ENCODE data around the gene ACVR2A. TPM values are rescaled to one million over a fixed set of nuclear protein-coding genes. Genes with fewer than 3 reads are reported as not detected.
A peak's percentile ranks its signal among the peaks of the same experiment; 100 is the strongest.

ACVR2A gene
- 9.3 and 10.0 TPM in 2 replicates for total RNA-seq

DNA sequence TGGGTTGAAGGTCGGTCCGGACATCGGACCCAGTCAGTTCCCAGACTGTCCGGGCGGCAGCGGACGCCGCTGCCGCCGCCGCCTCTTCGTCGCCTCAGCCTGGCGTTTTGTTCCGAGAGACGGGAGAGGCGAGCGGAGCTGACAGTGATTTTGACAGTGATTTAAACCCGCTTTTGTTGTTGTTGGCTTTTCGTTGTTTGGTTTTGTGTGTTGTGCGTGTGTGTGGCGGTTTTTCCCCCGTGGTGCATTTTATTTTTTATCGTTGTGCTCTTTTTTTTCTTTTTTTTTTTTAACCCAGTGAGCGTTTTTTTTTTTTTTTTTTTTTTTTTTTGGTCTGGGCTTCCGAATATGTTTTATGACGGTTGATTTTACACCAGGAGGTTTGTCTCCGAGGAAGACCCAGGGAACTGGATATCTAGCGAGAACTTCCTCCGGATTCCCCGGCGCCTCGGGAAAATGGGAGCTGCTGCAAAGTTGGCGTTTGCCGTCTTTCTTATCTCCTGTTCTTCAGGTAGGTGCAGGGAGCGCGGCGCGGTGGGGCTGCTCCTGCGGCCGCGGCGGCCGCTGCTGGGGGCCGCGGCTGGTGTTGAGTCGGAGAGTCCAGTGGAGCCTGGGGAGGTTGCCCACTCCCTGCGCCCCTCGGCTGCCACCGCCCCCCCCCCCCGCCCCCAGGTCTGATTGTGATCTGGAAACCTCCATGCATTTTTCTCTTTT lies at the start of gene ACVR2A:
Gene ACVR2A (plus strand): TSS at position 333 of the 714 bp plus-strand sequence. CDS start 124 bp downstream, at position 457.
- no peaks in the 10 kb centered on the region for H3K27me3 ChIP-seq (ENCODE audit: control insufficient read depth, insufficient read depth, low read length)
- TF ChIP-seq, protein P1, sequence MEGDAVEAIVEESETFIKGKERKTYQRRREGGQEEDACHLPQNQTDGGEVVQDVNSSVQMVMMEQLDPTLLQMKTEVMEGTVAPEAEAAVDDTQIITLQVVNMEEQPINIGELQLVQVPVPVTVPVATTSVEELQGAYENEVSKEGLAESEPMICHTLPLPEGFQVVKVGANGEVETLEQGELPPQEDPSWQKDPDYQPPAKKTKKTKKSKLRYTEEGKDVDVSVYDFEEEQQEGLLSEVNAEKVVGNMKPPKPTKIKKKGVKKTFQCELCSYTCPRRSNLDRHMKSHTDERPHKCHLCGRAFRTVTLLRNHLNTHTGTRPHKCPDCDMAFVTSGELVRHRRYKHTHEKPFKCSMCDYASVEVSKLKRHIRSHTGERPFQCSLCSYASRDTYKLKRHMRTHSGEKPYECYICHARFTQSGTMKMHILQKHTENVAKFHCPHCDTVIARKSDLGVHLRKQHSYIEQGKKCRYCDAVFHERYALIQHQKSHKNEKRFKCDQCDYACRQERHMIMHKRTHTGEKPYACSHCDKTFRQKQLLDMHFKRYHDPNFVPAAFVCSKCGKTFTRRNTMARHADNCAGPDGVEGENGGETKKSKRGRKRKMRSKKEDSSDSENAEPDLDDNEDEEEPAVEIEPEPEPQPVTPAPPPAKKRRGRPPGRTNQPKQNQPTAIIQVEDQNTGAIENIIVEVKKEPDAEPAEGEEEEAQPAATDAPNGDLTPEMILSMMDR (IDR thresholded peaks at IDR 0.05; ENCODE audit: insufficient read depth, low read length, severe bottlenecking): no peak
- peak within 1 kb of the TSS; percentile 76 for H3K4me3 ChIP-seq (ENCODE audit: low read depth, low read length)
- FAIRE-seq (no peak), DNase-seq (ENCODE audit: low read depth) (peak; percentile 28)
- H3K36me3 ChIP-seq (ENCODE audit: control insufficient read depth, insufficient read depth, low read length): no peaks in the 10 kb centered on the region

DNA sequence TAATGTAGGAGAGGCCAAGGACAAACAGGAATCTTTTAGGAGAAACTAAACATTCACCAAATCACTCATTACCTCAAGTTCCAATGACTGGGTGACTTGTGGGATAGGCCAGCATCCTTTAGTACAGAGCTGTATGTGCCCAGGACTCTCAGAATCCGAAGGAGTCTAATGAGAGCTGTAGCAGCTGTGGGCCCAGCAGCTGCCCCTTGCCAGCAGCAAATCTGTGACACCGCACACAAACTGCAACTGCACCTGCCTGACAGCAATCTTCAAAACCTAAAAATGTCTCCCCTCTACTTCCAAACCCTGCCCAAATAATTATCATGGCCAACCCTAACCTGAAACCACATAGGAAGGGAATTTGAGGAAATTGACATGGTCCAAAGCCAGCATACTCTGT lies 44.5 kb upstream of the ACVR2A start:
- FAIRE-seq: no peak
- TF ChIP-seq, protein P1 (IDR thresholded peaks at IDR 0.05; ENCODE audit: insufficient read depth, low read length, severe bottlenecking): no peak
- Histone ChIP-seq H3K4me3 (ENCODE audit: low read depth, low read length) (no peak overlapping the region), H3K36me3 (ENCODE audit: control insufficient read depth, insufficient read depth, low read length) (no peaks in the 10 kb centered on the region), H3K27me3 (ENCODE audit: control insufficient read depth, insufficient read depth, low read length) (no peaks in the 10 kb centered on the region)
- DNase-seq (ENCODE audit: low read depth): no peak

DNA sequence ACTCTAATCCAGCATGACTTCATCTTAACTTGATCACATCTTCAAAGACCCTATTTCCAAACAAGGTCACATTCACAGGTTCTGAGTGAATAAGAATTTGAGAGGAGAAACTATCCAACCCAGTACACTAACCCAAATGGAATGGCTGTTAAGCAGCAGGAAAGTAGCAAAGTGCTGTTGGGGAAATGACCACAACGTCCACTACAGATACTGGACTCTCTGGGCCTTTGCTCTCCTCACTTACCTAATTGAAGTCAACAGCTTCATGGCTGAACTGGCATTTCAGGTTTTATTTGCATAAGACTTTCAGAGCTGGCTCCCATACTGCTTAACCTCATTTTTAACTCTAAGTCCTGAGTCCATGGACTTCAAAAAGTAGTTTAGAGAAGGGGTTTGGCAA lies 38.0 kb upstream of the ACVR2A start:
- Histone ChIP-seq H3K4me3 (ENCODE audit: low read depth, low read length) (no peak overlapping the region), H3K36me3 (ENCODE audit: control insufficient read depth, insufficient read depth, low read length) (no peaks in the 10 kb centered on the region), H3K27me3 (ENCODE audit: control insufficient read depth, insufficient read depth, low read length) (no peaks in the 10 kb centered on the region)
- TF ChIP-seq, protein P1 (IDR thresholded peaks at IDR 0.05; ENCODE audit: insufficient read depth, low read length, severe bottlenecking): no peak
- DNase-seq (ENCODE audit: low read depth) (no peak), FAIRE-seq (no peak)

DNA sequence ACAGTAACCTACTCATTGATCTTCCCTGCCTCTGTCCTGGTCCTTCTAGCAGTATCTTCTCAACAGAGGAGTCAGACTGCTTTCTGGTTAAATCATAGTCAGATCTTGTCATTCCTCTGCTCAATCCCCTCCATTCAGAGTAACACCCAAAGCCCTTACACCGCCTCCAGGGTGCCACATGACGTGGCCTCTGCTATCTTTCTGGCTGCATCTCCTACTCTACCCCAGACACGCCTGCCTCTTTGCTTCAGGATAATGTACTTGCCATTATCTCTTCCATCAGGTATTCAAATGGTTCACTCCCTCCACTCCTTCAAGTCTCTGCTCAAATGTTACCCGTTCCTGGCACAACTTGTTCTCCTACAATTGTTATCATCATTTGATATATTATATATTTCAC lies 36.3 kb upstream of the ACVR2A start:
- TF ChIP-seq, protein P1 (IDR thresholded peaks at IDR 0.05; ENCODE audit: insufficient read depth, low read length, severe bottlenecking): no peak
- DNase-seq (ENCODE audit: low read depth): no peak
- Histone ChIP-seq H3K36me3 (ENCODE audit: control insufficient read depth, insufficient read depth, low read length) (no peaks in the 10 kb centered on the region), H3K27me3 (ENCODE audit: control insufficient read depth, insufficient read depth, low read length) (no peaks in the 10 kb centered on the region), H3K4me3 (ENCODE audit: low read depth, low read length) (no peak overlapping the region)
- FAIRE-seq: no peak

DNA sequence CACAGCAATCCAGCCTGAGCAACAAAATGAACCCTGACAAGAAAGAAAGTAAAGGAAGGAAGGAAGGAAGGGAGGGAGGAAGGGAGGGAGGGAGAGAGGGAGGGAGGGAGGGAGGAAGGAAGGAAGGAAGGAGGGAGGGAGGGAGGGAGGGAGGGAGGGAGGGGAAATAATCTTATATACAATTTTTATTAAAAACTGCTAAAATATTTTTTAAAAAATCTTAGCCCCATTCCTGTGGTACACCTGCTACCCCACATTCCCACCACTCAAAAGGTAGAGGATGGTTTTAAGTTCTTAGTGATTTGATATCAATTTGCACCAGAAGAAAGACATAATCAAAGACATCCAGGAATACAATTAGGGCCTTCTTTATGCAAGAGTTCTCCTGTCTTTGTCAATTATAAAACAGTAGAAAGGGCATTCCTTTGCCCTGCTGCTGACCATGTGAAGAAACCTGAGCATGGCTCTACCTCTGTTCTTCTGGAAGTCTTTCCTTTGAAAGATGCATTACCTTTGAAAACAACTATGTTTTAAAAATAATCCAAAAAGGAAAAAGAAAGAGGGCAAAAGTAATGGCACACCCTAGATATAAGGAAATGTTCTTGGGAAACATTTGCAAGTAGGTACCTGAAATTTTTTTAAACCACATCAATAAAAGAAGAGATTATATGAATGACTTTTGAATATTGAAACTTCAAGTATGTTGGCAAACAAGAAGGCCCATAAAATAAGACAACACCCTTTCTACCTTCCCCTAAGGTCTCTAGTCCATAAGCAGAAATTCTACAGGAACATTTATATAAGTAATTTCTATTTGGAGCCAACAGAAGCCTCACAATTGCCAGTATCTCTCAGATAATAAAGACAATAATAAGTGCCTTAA lies 33.7 kb upstream of the ACVR2A start:
- Histone ChIP-seq H3K27me3 (ENCODE audit: control insufficient read depth, insufficient read depth, low read length) (no peaks in the 10 kb centered on the region), H3K4me3 (ENCODE audit: low read depth, low read length) (no peak overlapping the region), H3K36me3 (ENCODE audit: control insufficient read depth, insufficient read depth, low read length) (no peaks in the 10 kb centered on the region)
- DNase-seq (ENCODE audit: low read depth) (no peak), FAIRE-seq (no peak)
- TF ChIP-seq, protein P1 (IDR thresholded peaks at IDR 0.05; ENCODE audit: insufficient read depth, low read length, severe bottlenecking): no peak

Data from bronchial epithelial cell (primary cell).